Bone marrow (tissue), 2 donors: Measurements from ENCODE around the gene PPP1R15A.
"Not testable (repeated sequence)": the region's sequence is repeated elsewhere in the genome, so short reads cannot be mapped to it uniquely, and the experiment has no call there.

Experiments
- DNase-seq, 2 donors: peaks; one replicate each; lab custom pipeline; 2025; lab: John Stamatoyannopoulos, UW

The PPP1R15A gene

GRCh38 chr19:48915757-48916156 is 43.5 kb downstream of the PPP1R15A start:
- DNase-seq: no peak

- no peak for DNase-seq
These were observed 45.9 kb downstream of the PPP1R15A start for GRCh38 chr19:48918071-48918470.

- DNase-seq: no peak
These were observed 46.6 kb downstream of the PPP1R15A start for GRCh38 chr19:48918801-48919247.

GRCh38 chr19:48919271-48919670 is 47.0 kb downstream of the PPP1R15A start:
- DNase-seq: not testable (repeated sequence)

- no peak for DNase-seq
These were observed 48.7 kb downstream of the PPP1R15A start for GRCh38 chr19:48920949-48921348.

- no peak for DNase-seq
These were observed 49.7 kb downstream of the PPP1R15A start for GRCh38 chr19:48921721-48922500.

GRCh38 chr19:48922548-48923490 is 50.6 kb downstream of the PPP1R15A start:
- no peak for DNase-seq

- DNase-seq: no peak
These were observed 53.1 kb downstream of the PPP1R15A start for GRCh38 chr19:48925240-48925843.
